Measurements from ENCODE around the gene ZNF724.

GRCh38 chr19:23273590-23274412, 23.6 kb upstream of the ZNF724 start:
- TF ChIP-seq CTCF (conservative IDR thresholded peaks at IDR 0.05 in 1 of 2, IDR thresholded peaks at IDR 0.05 in 1 of 2; ENCODE audit: low read depth in 1 of 2, low read length in 2 of 2): no peak
- no peak for TF ChIP-seq EZH2 (IDR thresholded peaks at IDR 0.05; ENCODE audit: low read length, missing control alignments)

Data from fibroblast of lung (primary cell).